Measurements from ENCODE around the gene BLTP1.

DNA sequence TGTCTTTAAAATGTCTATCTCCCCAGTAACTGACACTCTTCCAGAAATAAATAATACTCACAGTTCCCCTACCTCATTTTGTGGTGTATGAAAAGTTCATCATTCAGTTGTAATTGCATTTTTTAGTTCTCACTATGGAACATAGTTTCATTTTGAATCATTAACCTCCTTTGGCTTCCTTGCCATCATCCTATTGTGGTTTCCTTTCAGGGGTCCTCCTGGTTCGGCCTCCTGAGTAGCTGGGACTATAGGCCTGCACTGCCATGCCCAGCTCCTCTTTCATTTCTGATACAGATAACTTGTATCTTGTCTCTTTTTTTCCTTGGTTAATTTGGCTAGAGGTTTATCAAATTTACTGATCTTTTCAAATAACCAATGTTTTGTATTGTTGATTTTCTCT lies 23.1 kb upstream of the BLTP1 start:
- TF ChIP-seq, protein P1, sequence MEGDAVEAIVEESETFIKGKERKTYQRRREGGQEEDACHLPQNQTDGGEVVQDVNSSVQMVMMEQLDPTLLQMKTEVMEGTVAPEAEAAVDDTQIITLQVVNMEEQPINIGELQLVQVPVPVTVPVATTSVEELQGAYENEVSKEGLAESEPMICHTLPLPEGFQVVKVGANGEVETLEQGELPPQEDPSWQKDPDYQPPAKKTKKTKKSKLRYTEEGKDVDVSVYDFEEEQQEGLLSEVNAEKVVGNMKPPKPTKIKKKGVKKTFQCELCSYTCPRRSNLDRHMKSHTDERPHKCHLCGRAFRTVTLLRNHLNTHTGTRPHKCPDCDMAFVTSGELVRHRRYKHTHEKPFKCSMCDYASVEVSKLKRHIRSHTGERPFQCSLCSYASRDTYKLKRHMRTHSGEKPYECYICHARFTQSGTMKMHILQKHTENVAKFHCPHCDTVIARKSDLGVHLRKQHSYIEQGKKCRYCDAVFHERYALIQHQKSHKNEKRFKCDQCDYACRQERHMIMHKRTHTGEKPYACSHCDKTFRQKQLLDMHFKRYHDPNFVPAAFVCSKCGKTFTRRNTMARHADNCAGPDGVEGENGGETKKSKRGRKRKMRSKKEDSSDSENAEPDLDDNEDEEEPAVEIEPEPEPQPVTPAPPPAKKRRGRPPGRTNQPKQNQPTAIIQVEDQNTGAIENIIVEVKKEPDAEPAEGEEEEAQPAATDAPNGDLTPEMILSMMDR (IDR thresholded peaks at IDR 0.05; ENCODE audit: insufficient read depth, low read length, poor library complexity, severe bottlenecking) = no peak
- no peak for TF ChIP-seq EZH2phosphoT487 (conservative IDR thresholded peaks at IDR 0.05; ENCODE audit: low read length)

Data from SU-DHL-6 (cell line).